Upper lobe of left lung (tissue), 4 donors: ENCODE results near the gene KLHDC8A.

Source experiments
- CTCF ChIP-seq, 6 experiments: fragments of 450-650 bp in 4 of 6; fragments of 200-600 bp in 2 of 6; sonication (generic) in 2 of 6; IDR thresholded peaks; one replicate each; pipeline ENCODE4 v1.5.1; 2016 to 2019; ENCODE audit warnings: antibody characterized with exemption in 6 of 6
- EP300 ChIP-seq, 4 donors: sonication (generic); formaldehyde crosslinking; IDR thresholded peaks; one replicate each; pipeline ENCODE4 v1.5.1; 2017; ENCODE audit warnings: antibody characterized with exemption in 4 of 4, control low read depth in 2 of 4
- POLR2AphosphoS5 ChIP-seq, 2 donors: sonication (generic); formaldehyde crosslinking; IDR thresholded peaks; one replicate each; pipeline ENCODE4 v1.5.1; 2017; ENCODE audit warnings: antibody characterized with exemption in 2 of 2

- no peak for TF ChIP-seq CTCF (IDR thresholded peaks at IDR 0.05)
- TF ChIP-seq EP300 (IDR thresholded peaks at IDR 0.05) = no peak
- no peak for TF ChIP-seq POLR2AphosphoS5 (IDR thresholded peaks at IDR 0.05)
Observed at GRCh38 chr1:205326812-205327466, 29.8 kb downstream of the KLHDC8A start.
